Skeletal muscle satellite cell (primary cell): ENCODE results near the gene ZMIZ1.

ENCODE experiments used
- H3K27me3 ChIP-seq: 2 replicates; pipeline ENCODE4 v1.7.0; 2013; ENCODE audit warnings: low read length; ENCODE audit not compliant: control insufficient read depth, insufficient read depth
- H3K36me3 ChIP-seq: 2 replicates; pipeline ENCODE4 v1.7.0; 2013; ENCODE audit warnings: mild to moderate bottlenecking, control low read depth, low read length; ENCODE audit not compliant: insufficient read depth
- H3K4me1 ChIP-seq: 2 replicates; pipeline ENCODE4 v1.7.0; 2013; ENCODE audit warnings: low read length; ENCODE audit not compliant: control insufficient read depth, insufficient read depth
- H3K4me2 ChIP-seq: 2 replicates; pipeline ENCODE4 v1.7.0; 2013; ENCODE audit warnings: mild to moderate bottlenecking, low read length
- H3K4me3 ChIP-seq: 2 replicates; pipeline ENCODE4 v1.7.0; 2013; ENCODE audit warnings: low read length
- H3K9ac ChIP-seq: 2 replicates; pipeline ENCODE4 v1.7.0; 2013; ENCODE audit warnings: mild to moderate bottlenecking, low read depth, low read length, moderate library complexity
- H3K9me3 ChIP-seq: replicated peaks from 2 replicates; pipeline ENCODE4 v1.7.0; 2013; ENCODE audit warnings: mild to moderate bottlenecking, control low read depth, low read length

ZMIZ1 gene

GRCh38 chr10:79133416-79133815 is 64.7 kb downstream of the ZMIZ1 start:
- no peak overlapping the region for H3K4me2 ChIP-seq
- H3K9me3 ChIP-seq: no peaks in the 10 kb centered on the region
- peaks cover 43% of the 10 kb centered on the region for H3K36me3 ChIP-seq
- peaks cover 48% of the 10 kb centered on the region for H3K4me1 ChIP-seq
- H3K27me3 ChIP-seq: no peaks in the 10 kb centered on the region
- no peak overlapping the region for H3K9ac ChIP-seq
- no peak overlapping the region for H3K4me3 ChIP-seq

- Histone ChIP-seq H3K9me3 (no peaks in the 10 kb centered on the region), H3K4me3 (no peak overlapping the region), H3K4me2 (no peak overlapping the region), H3K4me1 (peaks cover 53% of the 10 kb centered on the region), H3K27me3 (no peaks in the 10 kb centered on the region), H3K36me3 (peaks cover 52% of the 10 kb centered on the region), H3K9ac (no peak overlapping the region)
Measured at GRCh38 chr10:79135790-79136189, 67.0 kb downstream of the ZMIZ1 start.

GRCh38 chr10:79136236-79137005 is 67.7 kb downstream of the ZMIZ1 start:
- Histone ChIP-seq H3K9ac (peak overlapping the region; percentile 73), H3K4me1 (peaks cover 56% of the 10 kb centered on the region), H3K9me3 (no peaks in the 10 kb centered on the region), H3K4me2 (peak overlapping the region; percentile 67), H3K27me3 (no peaks in the 10 kb centered on the region), H3K4me3 (no peak overlapping the region), H3K36me3 (peaks cover 51% of the 10 kb centered on the region)

- H3K4me3 ChIP-seq: peak overlapping the region; percentile 53
- peaks cover 65% of the 10 kb centered on the region for H3K4me1 ChIP-seq
- H3K9ac ChIP-seq: peak overlapping the region; percentile 73
- H3K27me3 ChIP-seq: no peaks in the 10 kb centered on the region
- H3K4me2 ChIP-seq: peak overlapping the region; percentile 67
- peaks cover 52% of the 10 kb centered on the region for H3K36me3 ChIP-seq
- H3K9me3 ChIP-seq: no peaks in the 10 kb centered on the region
Measured at GRCh38 chr10:79137300-79137756, 68.6 kb downstream of the ZMIZ1 start.

- H3K36me3 ChIP-seq: peaks cover 53% of the 10 kb centered on the region
- peak overlapping the region; percentile 73 for H3K9ac ChIP-seq
- no peaks in the 10 kb centered on the region for H3K27me3 ChIP-seq
- no peaks in the 10 kb centered on the region for H3K9me3 ChIP-seq
- H3K4me2 ChIP-seq: peak overlapping the region; percentile 67
- H3K4me1 ChIP-seq: peaks cover 65% of the 10 kb centered on the region
- peak overlapping the region; percentile 53 for H3K4me3 ChIP-seq
Measured at GRCh38 chr10:79137826-79138225, 69.1 kb downstream of the ZMIZ1 start.

- peaks cover 65% of the 10 kb centered on the region for H3K4me1 ChIP-seq
- H3K4me2 ChIP-seq: peak overlapping the region; percentile 8
- H3K27me3 ChIP-seq: no peaks in the 10 kb centered on the region
- no peaks in the 10 kb centered on the region for H3K9me3 ChIP-seq
- H3K36me3 ChIP-seq: peaks cover 57% of the 10 kb centered on the region
- H3K9ac ChIP-seq: peak overlapping the region; percentile 73
- H3K4me3 ChIP-seq: no peak overlapping the region
Measured at GRCh38 chr10:79138449-79139123, 69.8 kb downstream of the ZMIZ1 start.

- Histone ChIP-seq H3K4me3 (no peak overlapping the region), H3K9ac (peak overlapping the region; percentile 73), H3K4me2 (peak overlapping the region; percentile 8), H3K9me3 (no peaks in the 10 kb centered on the region), H3K4me1 (peaks cover 65% of the 10 kb centered on the region), H3K36me3 (peaks cover 57% of the 10 kb centered on the region), H3K27me3 (no peaks in the 10 kb centered on the region)
Measured at GRCh38 chr10:79139124-79139835, 70.5 kb downstream of the ZMIZ1 start.

GRCh38 chr10:79140085-79140793 is 71.5 kb downstream of the ZMIZ1 start:
- Histone ChIP-seq H3K9me3 (no peaks in the 10 kb centered on the region), H3K4me1 (peaks cover 71% of the 10 kb centered on the region), H3K27me3 (no peaks in the 10 kb centered on the region), H3K4me3 (no peak overlapping the region), H3K36me3 (peaks cover 60% of the 10 kb centered on the region), H3K9ac (no peak overlapping the region), H3K4me2 (no peak overlapping the region)

GRCh38 chr10:79140855-79141254 is 72.1 kb downstream of the ZMIZ1 start:
- Histone ChIP-seq H3K9ac (no peak overlapping the region), H3K4me1 (peaks cover 74% of the 10 kb centered on the region), H3K4me2 (no peak overlapping the region), H3K9me3 (no peaks in the 10 kb centered on the region), H3K4me3 (no peak overlapping the region), H3K36me3 (peaks cover 59% of the 10 kb centered on the region), H3K27me3 (no peaks in the 10 kb centered on the region)

GRCh38 chr10:79142064-79142491 is 73.3 kb downstream of the ZMIZ1 start:
- Histone ChIP-seq H3K4me2 (no peak overlapping the region), H3K4me3 (no peak overlapping the region), H3K27me3 (no peaks in the 10 kb centered on the region), H3K9me3 (no peaks in the 10 kb centered on the region), H3K36me3 (peaks cover 65% of the 10 kb centered on the region), H3K9ac (no peak overlapping the region), H3K4me1 (peaks cover 74% of the 10 kb centered on the region)
